Esophagus squamous epithelium (tissue), 5 donors: Measurements from ENCODE around the gene DDI2. TPM values are rescaled to one million over a fixed set of nuclear protein-coding genes. Genes with fewer than 3 reads are reported as not detected.
"Not testable (repeated sequence)": the region's sequence is repeated elsewhere in the genome, so short reads cannot be mapped to it uniquely, and the experiment has no call there.

Experiments
- DNase-seq: peaks from one replicate; lab custom pipeline; 2025; lab: John Stamatoyannopoulos, UW
- H3K27ac ChIP-seq, 4 donors: fragments of 200-600 bp; sonication (generic); one replicate each; pipeline ENCODE4 v1.5.1; 2016 to 2019; ENCODE audit warnings: mild to moderate bottlenecking in 1 of 4
- H3K27me3 ChIP-seq, 4 donors: fragments of 200-600 bp; sonication (generic); 1 replicate in 3 of 4; 2 replicates in 1 of 4; pipeline versions ENCODE4 v1.5.1 to v1.6.0; 2017 to 2021; ENCODE audit warnings: antibody characterized with exemption in 1 of 4
- H3K36me3 ChIP-seq, 3 donors: fragments of 200-600 bp; sonication (generic); one replicate each; pipeline ENCODE4 v1.5.1; 2016 to 2019
- H3K4me1 ChIP-seq, 3 donors: fragments of 200-600 bp; sonication (generic); one replicate each; pipeline ENCODE4 v1.5.1; 2017 to 2019
- H3K4me3 ChIP-seq, 4 donors: fragments of 200-600 bp; sonication (generic); 1 replicate in 3 of 4; 2 replicates in 1 of 4; pipeline ENCODE4 v1.5.1; 2016 to 2019; ENCODE audit warnings: mild to moderate bottlenecking in 2 of 4, moderate library complexity in 1 of 4
- H3K9me3 ChIP-seq, 3 donors: fragments of 200-600 bp; sonication (generic); one replicate each; pipeline ENCODE4 v1.5.1; 2016 to 2019
- POLR2A ChIP-seq, 4 donors: fragments of 450-650 bp; IDR thresholded peaks; one replicate each; pipeline ENCODE4 v1.6.1; 2017; ENCODE audit warnings: antibody characterized with exemption in 4 of 4, mild to moderate bottlenecking in 4 of 4, moderate library complexity in 3 of 4
- WGBS, 2 donors: methylation state at CpG; one replicate each; pipeline ENCODE4 v1.1.5; 2018; 5-methylcytosine and 5-hydroxymethylcytosine counted together
- intact Hi-C: fragments of 100-400 bp; cut with DNase I; formaldehyde crosslinking; loops from one replicate; pipeline ENCODE4 v1.15.0; 2022
- total RNA-seq, 4 donors: library from RNA; depleted of rRNA; stranded (reverse); fragments of >200 nt; gene quantifications; one replicate each; pipeline ENCODE4 v1.1.0, GENCODE V29; 2016
- TF ChIP-seq, protein P1 (sequence below), 6 experiments: fragments of 450-650 bp in 4 of 6; fragments of 200-600 bp in 2 of 6; sonication (generic) in 2 of 6; IDR thresholded peaks; one replicate each; pipeline ENCODE4 v1.5.1; 2016 to 2019; ENCODE audit warnings: antibody characterized with exemption in 6 of 6, mild to moderate bottlenecking in 4 of 6, moderate library complexity in 4 of 6
- donor health status: DM: yes; HTN: yes; CAD: no.

The DDI2 gene
- total RNA-seq, 4 donors from 2014 or later, result 20.6 to 62.9 (median 48.3) TPM

- no peak for DNase-seq
- peaks cover 4 to 100% (median 40%) of the 10 kb centered on the region in 3 donors for H3K36me3 ChIP-seq
- H3K27me3 ChIP-seq, result no peaks in the 10 kb centered on the region
- WGBS, 2 donors, result 89 to 93% methylated on average over 2 of the region's 2 CpGs
- TF ChIP-seq, protein P1, sequence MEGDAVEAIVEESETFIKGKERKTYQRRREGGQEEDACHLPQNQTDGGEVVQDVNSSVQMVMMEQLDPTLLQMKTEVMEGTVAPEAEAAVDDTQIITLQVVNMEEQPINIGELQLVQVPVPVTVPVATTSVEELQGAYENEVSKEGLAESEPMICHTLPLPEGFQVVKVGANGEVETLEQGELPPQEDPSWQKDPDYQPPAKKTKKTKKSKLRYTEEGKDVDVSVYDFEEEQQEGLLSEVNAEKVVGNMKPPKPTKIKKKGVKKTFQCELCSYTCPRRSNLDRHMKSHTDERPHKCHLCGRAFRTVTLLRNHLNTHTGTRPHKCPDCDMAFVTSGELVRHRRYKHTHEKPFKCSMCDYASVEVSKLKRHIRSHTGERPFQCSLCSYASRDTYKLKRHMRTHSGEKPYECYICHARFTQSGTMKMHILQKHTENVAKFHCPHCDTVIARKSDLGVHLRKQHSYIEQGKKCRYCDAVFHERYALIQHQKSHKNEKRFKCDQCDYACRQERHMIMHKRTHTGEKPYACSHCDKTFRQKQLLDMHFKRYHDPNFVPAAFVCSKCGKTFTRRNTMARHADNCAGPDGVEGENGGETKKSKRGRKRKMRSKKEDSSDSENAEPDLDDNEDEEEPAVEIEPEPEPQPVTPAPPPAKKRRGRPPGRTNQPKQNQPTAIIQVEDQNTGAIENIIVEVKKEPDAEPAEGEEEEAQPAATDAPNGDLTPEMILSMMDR (IDR thresholded peaks at IDR 0.05), result no peak
- no peak for TF ChIP-seq POLR2A (IDR thresholded peaks at IDR 0.05)
- no peak overlapping the region for H3K27ac ChIP-seq
- intact Hi-C loops, result no loop called here
- H3K9me3 ChIP-seq, result no peaks in the 10 kb centered on the region
- H3K4me3 ChIP-seq, result no peak overlapping the region
- H3K4me1 ChIP-seq, result no peaks in the 10 kb centered on the region
Observed at GRCh38 chr1:15650433-15650832, 33.2 kb downstream of the DDI2 start.

DNA sequence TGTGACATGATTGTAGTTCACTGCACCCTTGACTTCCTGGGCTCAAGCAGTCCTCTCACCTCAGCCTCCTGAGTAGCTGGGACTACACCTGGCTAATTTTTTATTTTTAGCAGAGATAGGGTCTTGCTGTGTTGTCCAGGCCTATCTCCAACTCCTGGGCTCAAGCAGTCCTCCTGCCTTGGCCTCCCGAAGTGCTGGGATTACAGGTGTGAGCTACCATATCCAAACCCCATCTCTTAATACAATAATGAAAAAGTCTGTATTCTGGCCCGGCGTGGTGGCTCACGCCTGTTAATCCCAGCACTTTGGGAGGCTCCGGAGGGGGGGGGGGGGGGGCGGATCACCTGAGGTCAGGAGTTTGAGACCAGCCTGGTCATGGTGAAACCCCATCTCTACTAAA, 34.9 kb downstream of the DDI2 start:
- intact Hi-C loops, result not testable (repeated sequence)

DNA sequence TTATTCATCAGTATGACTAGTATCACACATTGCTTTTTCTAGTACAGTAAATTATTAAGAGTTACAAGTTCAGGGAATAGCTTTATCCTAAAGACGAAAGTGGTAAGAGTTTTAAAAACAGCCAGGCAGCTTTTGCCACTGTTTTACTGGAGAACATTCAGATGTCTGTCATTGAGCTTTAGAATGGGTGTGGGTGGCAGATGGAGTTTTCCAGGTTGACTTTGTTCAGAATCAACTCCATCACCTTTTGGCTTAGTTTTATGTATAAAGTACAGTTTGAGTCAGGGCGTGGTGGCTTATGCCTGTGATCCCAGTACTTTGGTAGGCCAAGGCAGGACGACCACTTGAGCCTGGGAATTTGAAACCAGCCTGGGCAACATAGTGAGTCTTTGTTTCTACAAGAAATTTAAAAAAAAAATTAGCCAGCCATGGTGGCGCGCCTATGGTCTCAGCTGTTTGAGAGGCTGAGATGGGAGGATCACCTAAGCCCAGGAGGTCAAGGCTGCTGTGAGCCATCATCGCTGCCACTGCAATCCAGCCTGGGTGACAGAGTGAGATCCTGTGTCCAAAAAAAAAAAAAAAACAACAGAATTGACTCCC, 36.9 kb downstream of the DDI2 start:
- no peaks in the 10 kb centered on the region for H3K9me3 ChIP-seq
- intact Hi-C loops, result no loop called here
- H3K27ac ChIP-seq, result no peak overlapping the region
- no peaks in the 10 kb centered on the region for H3K4me1 ChIP-seq
- no peak for DNase-seq
- H3K4me3 ChIP-seq, result no peak overlapping the region
- peaks cover 0 to 100% (median 34%) of the 10 kb centered on the region in 3 donors for H3K36me3 ChIP-seq
- H3K27me3 ChIP-seq, result no peaks in the 10 kb centered on the region
- TF ChIP-seq, protein P1 (IDR thresholded peaks at IDR 0.05), result no peak
- TF ChIP-seq POLR2A (IDR thresholded peaks at IDR 0.05), result no peak
- WGBS, 2 donors, result 86 to 90% methylated on average over 6 of the region's 6 CpGs

More for the DNA sequence above, 34.9 kb downstream of the DDI2 start:
- H3K36me3 ChIP-seq, result peaks cover 0 to 100% (median 38%) of the 10 kb centered on the region in 3 donors
- H3K9me3 ChIP-seq, DNase-seq, H3K27me3 ChIP-seq, H3K4me3 ChIP-seq, H3K4me1 ChIP-seq, H3K27ac ChIP-seq: not testable (repeated sequence)
- WGBS, 2 donors, result 100% methylated on average over 1 of the region's 6 CpGs; no CpG with 5 or more reads in 1 of the 2 donors

DNA sequence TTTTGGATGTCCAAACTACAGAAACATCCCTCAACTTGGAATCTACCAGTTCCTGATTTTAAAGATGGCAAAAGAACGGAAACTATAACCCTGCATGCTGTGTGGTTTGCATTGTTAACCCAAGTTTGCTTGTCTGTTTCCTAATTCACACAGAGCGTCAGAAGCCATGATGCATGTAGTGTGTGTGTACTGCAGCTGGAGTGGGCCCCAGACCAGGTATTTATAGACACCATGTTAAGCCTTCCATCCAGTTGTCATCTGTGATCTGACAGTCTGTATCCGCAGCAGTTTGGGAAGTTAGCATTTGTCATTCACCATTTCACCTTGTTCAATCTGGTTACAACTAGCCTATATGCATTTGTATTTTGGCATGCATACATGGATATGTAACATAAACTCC, 39.2 kb downstream of the DDI2 start:
- Histone ChIP-seq H3K36me3 (peaks cover 12 to 100% (median 22%) of the 10 kb centered on the region in 3 donors), H3K9me3 (no peaks in the 10 kb centered on the region), H3K27me3 (no peaks in the 10 kb centered on the region), H3K4me1 (no peaks in the 10 kb centered on the region), H3K4me3 (no peak overlapping the region), H3K27ac (no peak overlapping the region)
- no peak for DNase-seq
- TF ChIP-seq POLR2A (IDR thresholded peaks at IDR 0.05), result no peak
- TF ChIP-seq, protein P1 (IDR thresholded peaks at IDR 0.05), result no peak
- WGBS, 2 donors, result 94 to 100% methylated on average over 3 of the region's 3 CpGs
- intact Hi-C loops, result no loop called here

DNA sequence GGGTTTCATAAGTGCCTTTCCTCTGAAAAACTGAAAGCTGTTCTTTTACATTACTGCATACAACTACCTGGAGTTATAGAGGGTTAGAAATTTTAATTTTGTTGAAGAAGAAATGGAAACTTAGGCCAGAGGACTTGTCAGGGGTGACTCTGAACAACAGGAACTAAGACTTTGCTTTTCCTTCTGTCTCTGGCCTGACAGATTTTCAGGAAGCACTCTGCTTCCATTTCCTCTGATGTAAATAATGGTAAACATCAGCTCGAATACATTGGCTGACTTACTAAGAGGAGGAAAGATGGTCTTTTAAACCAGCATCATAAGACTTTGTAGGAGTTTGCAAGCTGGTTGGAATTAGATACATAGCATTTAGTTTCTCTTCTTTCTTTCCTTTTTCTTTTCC, 39.8 kb downstream of the DDI2 start:
- H3K27me3 ChIP-seq, result no peaks in the 10 kb centered on the region
- no peak for DNase-seq
- no peaks in the 10 kb centered on the region for H3K9me3 ChIP-seq
- intact Hi-C loops, result no loop called here
- H3K27ac ChIP-seq, result no peak overlapping the region
- peaks cover 14 to 100% (median 19%) of the 10 kb centered on the region in 3 donors for H3K36me3 ChIP-seq
- no peak overlapping the region for H3K4me3 ChIP-seq
- TF ChIP-seq, protein P1 (IDR thresholded peaks at IDR 0.05), result no peak
- TF ChIP-seq POLR2A (IDR thresholded peaks at IDR 0.05), result no peak
- WGBS, 2 donors, result 8 to 39% methylated on average over 1 of the region's 1 CpG
- no peaks in the 10 kb centered on the region for H3K4me1 ChIP-seq
